NT2/D1 (cell line): ENCODE data around the gene MARCHF4.

Experiments used
- YY1 ChIP-seq: IDR thresholded peaks from 2 replicates; pipeline ENCODE4 v1.6.1; 2011; ENCODE audit not compliant: insufficient read length, insufficient read depth
- ZNF274 ChIP-seq: IDR thresholded peaks from 2 replicates; pipeline ENCODE4 v1.6.1; 2011; ENCODE audit warnings: mild to moderate bottlenecking, low read depth, low read length

- no peak for TF ChIP-seq ZNF274
- TF ChIP-seq YY1, result no peak
Observed at GRCh38 chr2:216402751-216403150, 30.5 kb upstream of the MARCHF4 start.
